ENCODE data around the gene SKIC2. TPM values are rescaled to one million over a fixed set of nuclear protein-coding genes. Genes with fewer than 3 reads are reported as not detected.
"Not testable (repeated sequence)": the region's sequence is repeated elsewhere in the genome, so short reads cannot be mapped to it uniquely, and the experiment has no call there.

Gene SKIC2
- polyA plus RNA-seq, 4 donors = 51.4 to 171 (median 85.7) TPM

DNA sequence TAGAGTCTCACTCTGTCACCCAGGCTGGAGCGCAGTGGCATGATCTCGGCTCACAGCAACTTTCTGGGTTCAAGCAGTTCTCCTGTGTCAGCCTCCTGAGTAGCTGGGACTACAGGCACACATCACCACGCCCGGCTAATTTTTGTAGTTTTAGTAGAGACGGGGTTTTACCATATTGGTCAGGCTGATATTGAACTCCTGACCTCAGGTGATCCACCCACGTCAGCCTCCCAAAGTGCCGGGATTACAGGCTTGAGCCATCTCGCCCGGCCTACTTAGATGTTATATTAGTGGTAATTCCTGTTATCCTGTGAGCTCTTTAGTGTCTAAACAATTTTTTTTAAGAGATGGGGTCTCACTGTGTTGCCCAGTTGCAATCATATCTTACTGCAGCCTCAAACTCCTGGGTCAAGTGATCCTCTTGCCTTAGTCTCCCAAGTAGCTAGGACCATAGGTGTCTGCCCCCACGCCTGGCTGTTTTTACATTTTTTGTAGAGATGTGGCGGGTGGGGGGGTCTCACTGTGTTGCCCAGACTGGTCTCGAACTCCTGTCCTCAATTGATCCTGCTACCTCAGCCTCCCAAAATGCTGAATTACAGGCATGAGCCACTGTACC, 18.9 kb downstream of the SKIC2 start:
- Histone ChIP-seq H3K36me3 (ENCODE audit: control insufficient read depth in 3 of 3, insufficient read depth in 2 of 3, low read depth in 1 of 3, low read length in 3 of 3) (peaks cover 0 to 28% (median 0%) of the 10 kb centered on the region in 3 donors), H3K27ac (ENCODE audit: low read depth in 1 of 3, low read length in 2 of 3) (no peak overlapping the region), H3K4me1 (ENCODE audit: control insufficient read depth in 3 of 3, insufficient read depth in 2 of 3, low read depth in 1 of 3, low read length in 2 of 3) (peaks cover 0 to 11% (median 3%) of the 10 kb centered on the region in 3 donors), H3K4me3 (ENCODE audit: low read depth in 1 of 3, low read length in 3 of 3) (no peak overlapping the region), H3K27me3 (ENCODE audit: control insufficient read depth in 3 of 3, insufficient read depth in 3 of 3, low read length in 3 of 3) (no peaks in the 10 kb centered on the region), H3K9me3 (ENCODE audit: control insufficient read depth in 2 of 2, insufficient read depth in 1 of 2, low read depth in 1 of 2, low read length in 1 of 2) (peaks cover 0 to 3% of the 10 kb centered on the region in 2 donors)
- FAIRE-seq (no peak), DNase-seq (no peak)
- 93 to 96% (median 96%) methylated on average over 12 of the region's 12 CpGs for WGBS, 3 donors

DNA sequence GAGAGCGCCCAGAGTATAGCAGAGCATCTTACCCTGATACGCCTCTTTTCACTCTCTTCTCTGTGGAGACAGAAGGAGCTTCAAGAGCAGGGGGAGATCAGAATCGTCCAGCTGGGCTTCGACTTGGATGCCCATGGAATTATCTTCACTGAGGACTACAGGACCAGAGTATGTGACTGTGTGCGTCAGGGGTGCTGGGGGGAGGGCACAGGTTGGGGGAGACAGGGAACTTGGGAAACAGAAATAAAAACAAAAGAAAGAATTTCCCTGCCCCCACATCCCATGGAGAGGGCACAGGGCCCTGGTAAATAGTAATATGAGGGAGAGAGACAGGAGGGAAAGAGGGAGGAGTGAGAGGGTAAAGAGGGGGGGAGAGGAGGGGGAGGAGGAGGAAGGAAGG, 19.9 kb downstream of the SKIC2 start:
- Histone ChIP-seq H3K4me3 (ENCODE audit: low read depth in 1 of 3, low read length in 3 of 3) (no peak overlapping the region), H3K36me3 (ENCODE audit: control insufficient read depth in 3 of 3, insufficient read depth in 2 of 3, low read depth in 1 of 3, low read length in 3 of 3) (peaks cover 0 to 27% (median 0%) of the 10 kb centered on the region in 3 donors), H3K27me3 (ENCODE audit: control insufficient read depth in 3 of 3, insufficient read depth in 3 of 3, low read length in 3 of 3) (no peaks in the 10 kb centered on the region), H3K27ac (ENCODE audit: low read depth in 1 of 3, low read length in 2 of 3) (no peak overlapping the region), H3K4me1 (ENCODE audit: control insufficient read depth in 3 of 3, insufficient read depth in 2 of 3, low read depth in 1 of 3, low read length in 2 of 3) (peaks cover 0 to 2% (median 0%) of the 10 kb centered on the region in 3 donors), H3K9me3 (ENCODE audit: control insufficient read depth in 2 of 2, insufficient read depth in 1 of 2, low read depth in 1 of 2, low read length in 1 of 2) (peaks cover 0 to 3% of the 10 kb centered on the region in 2 donors)
- WGBS, 3 donors = 88 to 98% (median 89%) methylated on average over 5 of the region's 5 CpGs
- DNase-seq (no peak), FAIRE-seq (no peak)

DNA sequence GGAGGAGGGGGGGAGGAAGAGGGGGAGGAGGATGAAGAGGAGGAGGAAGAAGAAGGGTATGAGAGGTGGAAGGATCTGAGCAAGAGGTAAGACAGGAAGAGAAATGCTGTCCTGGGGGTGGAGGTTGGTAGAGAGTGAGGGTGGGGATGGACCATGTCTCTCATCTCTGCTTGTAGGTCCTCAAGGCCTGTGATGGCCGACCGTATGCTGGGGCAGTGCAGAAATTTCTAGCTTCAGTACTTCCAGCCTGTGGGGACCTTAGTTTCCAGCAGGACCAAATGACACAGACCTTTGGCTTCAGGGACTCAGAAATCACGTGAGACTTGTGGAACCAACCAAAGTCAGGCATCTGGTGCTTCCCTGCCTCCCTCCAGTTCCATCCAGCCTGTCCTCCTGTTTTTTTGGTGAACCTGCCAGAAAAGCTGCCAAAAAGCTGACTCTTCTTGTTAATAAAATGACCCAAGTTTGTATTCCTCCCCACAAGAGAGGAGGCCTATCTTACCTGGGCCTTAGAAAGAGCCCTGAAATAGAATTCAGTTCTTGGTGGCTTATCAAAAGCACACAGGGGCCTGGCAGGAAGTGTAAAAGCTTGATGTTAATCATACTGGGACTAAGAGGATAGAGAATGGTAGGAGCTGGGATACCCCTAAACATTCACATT, 20.4 kb downstream of the SKIC2 start:
- H3K4me1 ChIP-seq (ENCODE audit: control insufficient read depth in 3 of 3, insufficient read depth in 2 of 3, low read depth in 1 of 3, low read length in 2 of 3) = no peaks in the 10 kb centered on the region
- no peak overlapping the region for H3K4me3 ChIP-seq (ENCODE audit: low read depth in 1 of 3, low read length in 3 of 3)
- no peak overlapping the region for H3K27ac ChIP-seq (ENCODE audit: low read depth in 1 of 3, low read length in 2 of 3)
- H3K27me3 ChIP-seq (ENCODE audit: control insufficient read depth in 3 of 3, insufficient read depth in 3 of 3, low read length in 3 of 3) = no peaks in the 10 kb centered on the region
- FAIRE-seq = no peak
- peaks cover 0 to 25% (median 0%) of the 10 kb centered on the region in 3 donors for H3K36me3 ChIP-seq (ENCODE audit: control insufficient read depth in 3 of 3, insufficient read depth in 2 of 3, low read depth in 1 of 3, low read length in 3 of 3)
- peaks cover 0 to 3% of the 10 kb centered on the region in 2 donors for H3K9me3 ChIP-seq (ENCODE audit: control insufficient read depth in 2 of 2, insufficient read depth in 1 of 2, low read depth in 1 of 2, low read length in 1 of 2)
- WGBS, 3 donors = 87 to 94% (median 94%) methylated on average over 3 of the region's 3 CpGs
- DNase-seq = no peak

GRCh38 chr6:31980195-31980876, 21.4 kb downstream of the SKIC2 start:
- not testable (repeated sequence) for H3K9me3 ChIP-seq (ENCODE audit: control insufficient read depth in 2 of 2, insufficient read depth in 1 of 2, low read depth in 1 of 2, low read length in 1 of 2)

DNA sequence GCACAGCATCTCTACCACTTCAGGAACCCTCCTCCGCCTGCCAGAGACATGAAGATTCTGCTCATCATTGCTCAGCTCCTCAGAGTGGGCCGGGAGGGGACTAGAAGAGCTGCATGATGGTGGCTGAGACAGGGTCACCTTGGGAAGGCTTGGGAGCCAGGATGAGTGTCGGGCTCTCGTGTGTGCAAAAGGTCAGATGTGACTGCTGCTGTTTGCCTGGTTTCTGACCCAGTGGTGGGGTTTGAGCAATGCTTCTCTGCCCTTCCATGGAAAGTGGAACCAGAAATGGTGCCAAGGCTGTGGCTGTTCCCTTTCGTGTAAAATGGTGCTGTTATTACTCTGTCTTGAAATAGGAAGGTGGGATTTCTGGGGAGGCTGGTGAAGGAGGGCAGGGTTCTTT, 22.0 kb downstream of the SKIC2 start:
- H3K27ac ChIP-seq (ENCODE audit: low read depth in 1 of 3, low read length in 2 of 3); H3K27me3 ChIP-seq (ENCODE audit: control insufficient read depth in 3 of 3, insufficient read depth in 3 of 3, low read length in 3 of 3); DNase-seq; H3K4me1 ChIP-seq (ENCODE audit: control insufficient read depth in 3 of 3, insufficient read depth in 2 of 3, low read depth in 1 of 3, low read length in 2 of 3); H3K9me3 ChIP-seq (ENCODE audit: control insufficient read depth in 2 of 2, insufficient read depth in 1 of 2, low read depth in 1 of 2, low read length in 1 of 2); H3K4me3 ChIP-seq (ENCODE audit: low read depth in 1 of 3, low read length in 3 of 3); FAIRE-seq: not testable (repeated sequence)
- H3K36me3 ChIP-seq (ENCODE audit: control insufficient read depth in 3 of 3, insufficient read depth in 2 of 3, low read depth in 1 of 3, low read length in 3 of 3) = peaks cover 0 to 19% (median 0%) of the 10 kb centered on the region in 3 donors
- WGBS, 3 donors = no CpG with 5 or more reads among the region's 5 CpGs

More at GRCh38 chr6:31980195-31980876, 21.4 kb downstream of the SKIC2 start:
- not testable (repeated sequence) for DNase-seq; FAIRE-seq; H3K27ac ChIP-seq (ENCODE audit: low read depth in 1 of 3, low read length in 2 of 3); H3K4me1 ChIP-seq (ENCODE audit: control insufficient read depth in 3 of 3, insufficient read depth in 2 of 3, low read depth in 1 of 3, low read length in 2 of 3); H3K27me3 ChIP-seq (ENCODE audit: control insufficient read depth in 3 of 3, insufficient read depth in 3 of 3, low read length in 3 of 3); H3K4me3 ChIP-seq (ENCODE audit: low read depth in 1 of 3, low read length in 3 of 3)
- H3K36me3 ChIP-seq (ENCODE audit: control insufficient read depth in 3 of 3, insufficient read depth in 2 of 3, low read depth in 1 of 3, low read length in 3 of 3) = peaks cover 0 to 19% (median 0%) of the 10 kb centered on the region in 3 donors
- 90 to 92% (median 91%) methylated on average over 11 to 13 of the region's 13 CpGs for WGBS, 3 donors

GRCh38 chr6:31981744-31982143, 22.8 kb downstream of the SKIC2 start, which contains the start of gene C4A:
Gene C4A (plus strand): TSS chr6:31982057. CDS start chr6:31982108, 51 bp downstream.
- WGBS, 3 donors = no CpG with 5 or more reads among the region's 7 CpGs
- not testable (repeated sequence) for H3K9me3 ChIP-seq (ENCODE audit: control insufficient read depth in 2 of 2, insufficient read depth in 1 of 2, low read depth in 1 of 2, low read length in 1 of 2); H3K27me3 ChIP-seq (ENCODE audit: control insufficient read depth in 3 of 3, insufficient read depth in 3 of 3, low read length in 3 of 3); H3K4me3 ChIP-seq (ENCODE audit: low read depth in 1 of 3, low read length in 3 of 3); H3K4me1 ChIP-seq (ENCODE audit: control insufficient read depth in 3 of 3, insufficient read depth in 2 of 3, low read depth in 1 of 3, low read length in 2 of 3); H3K27ac ChIP-seq (ENCODE audit: low read depth in 1 of 3, low read length in 2 of 3); DNase-seq; FAIRE-seq
- peaks cover 0 to 17% (median 0%) of the 10 kb centered on the region in 3 donors for H3K36me3 ChIP-seq (ENCODE audit: control insufficient read depth in 3 of 3, insufficient read depth in 2 of 3, low read depth in 1 of 3, low read length in 3 of 3)

- not testable (repeated sequence) for H3K27me3 ChIP-seq (ENCODE audit: control insufficient read depth in 3 of 3, insufficient read depth in 3 of 3, low read length in 3 of 3); FAIRE-seq; H3K9me3 ChIP-seq (ENCODE audit: control insufficient read depth in 2 of 2, insufficient read depth in 1 of 2, low read depth in 1 of 2, low read length in 1 of 2); H3K4me3 ChIP-seq (ENCODE audit: low read depth in 1 of 3, low read length in 3 of 3); H3K4me1 ChIP-seq (ENCODE audit: control insufficient read depth in 3 of 3, insufficient read depth in 2 of 3, low read depth in 1 of 3, low read length in 2 of 3); H3K36me3 ChIP-seq (ENCODE audit: control insufficient read depth in 3 of 3, insufficient read depth in 2 of 3, low read depth in 1 of 3, low read length in 3 of 3); DNase-seq; H3K27ac ChIP-seq (ENCODE audit: low read depth in 1 of 3, low read length in 2 of 3)
- no CpG with 5 or more reads among the region's 10 CpGs for WGBS, 3 donors
Observed at GRCh38 chr6:31989363-31989762, 30.4 kb downstream of the SKIC2 start.

- H3K27ac ChIP-seq (ENCODE audit: low read depth in 1 of 3, low read length in 2 of 3); H3K36me3 ChIP-seq (ENCODE audit: control insufficient read depth in 3 of 3, insufficient read depth in 2 of 3, low read depth in 1 of 3, low read length in 3 of 3); DNase-seq; H3K27me3 ChIP-seq (ENCODE audit: control insufficient read depth in 3 of 3, insufficient read depth in 3 of 3, low read length in 3 of 3); H3K4me3 ChIP-seq (ENCODE audit: low read depth in 1 of 3, low read length in 3 of 3); H3K4me1 ChIP-seq (ENCODE audit: control insufficient read depth in 3 of 3, insufficient read depth in 2 of 3, low read depth in 1 of 3, low read length in 2 of 3); FAIRE-seq; H3K9me3 ChIP-seq (ENCODE audit: control insufficient read depth in 2 of 2, insufficient read depth in 1 of 2, low read depth in 1 of 2, low read length in 1 of 2): not testable (repeated sequence)
- 93 to 98% (median 95%) methylated on average over 6 to 9 of the region's 14 CpGs for WGBS, 3 donors
Observed at GRCh38 chr6:31994421-31994820, 35.4 kb downstream of the SKIC2 start.
